ENCODE data around the gene EIF4EBP2. TPM values are rescaled to one million over a fixed set of nuclear protein-coding genes. Genes with fewer than 3 reads are reported as not detected.

The EIF4EBP2 gene
- total and polyA plus RNA-seq, 2 experiments from 2014 or later: 42.0 to 131 TPM

DNA sequence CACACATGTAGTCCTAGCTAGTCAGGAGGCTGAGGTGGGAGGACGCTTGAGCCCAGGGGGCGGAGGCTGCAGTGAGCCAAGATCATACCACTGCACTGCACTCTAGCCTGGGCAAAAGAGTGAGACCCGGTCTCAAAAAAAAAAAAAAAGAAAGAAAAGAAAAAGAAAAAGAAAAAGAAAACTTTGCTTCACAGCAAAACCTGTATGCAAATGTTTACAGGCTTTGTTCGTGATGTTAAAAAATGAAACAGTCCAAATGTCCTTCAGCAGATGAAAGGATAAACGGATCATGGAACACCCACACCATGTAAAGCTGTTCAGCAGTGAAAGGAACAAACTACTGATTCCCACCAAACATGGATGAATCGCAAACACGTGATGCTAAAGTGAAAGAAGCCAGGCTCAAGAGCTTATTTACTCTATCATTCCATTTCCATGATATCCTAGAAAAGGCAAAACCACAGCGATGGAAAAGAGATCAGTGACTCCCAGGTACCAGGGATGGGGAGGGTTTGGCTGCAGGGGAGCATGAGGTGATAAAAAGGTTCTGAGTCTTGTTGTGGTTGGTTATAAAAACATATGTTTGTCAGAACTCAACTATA, 36.6 kb upstream of the EIF4EBP2 start (continued):
- TF ChIP-seq, protein P1, sequence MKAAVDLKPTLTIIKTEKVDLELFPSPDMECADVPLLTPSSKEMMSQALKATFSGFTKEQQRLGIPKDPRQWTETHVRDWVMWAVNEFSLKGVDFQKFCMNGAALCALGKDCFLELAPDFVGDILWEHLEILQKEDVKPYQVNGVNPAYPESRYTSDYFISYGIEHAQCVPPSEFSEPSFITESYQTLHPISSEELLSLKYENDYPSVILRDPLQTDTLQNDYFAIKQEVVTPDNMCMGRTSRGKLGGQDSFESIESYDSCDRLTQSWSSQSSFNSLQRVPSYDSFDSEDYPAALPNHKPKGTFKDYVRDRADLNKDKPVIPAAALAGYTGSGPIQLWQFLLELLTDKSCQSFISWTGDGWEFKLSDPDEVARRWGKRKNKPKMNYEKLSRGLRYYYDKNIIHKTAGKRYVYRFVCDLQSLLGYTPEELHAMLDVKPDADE (IDR thresholded peaks at IDR 0.05): no peak
- TF ChIP-seq NANOG (IDR thresholded peaks at IDR 0.05; ENCODE audit: borderline replicate concordance) (no peak), ZNF331 (CRISPR knock-in tag; IDR thresholded peaks at IDR 0.05; ENCODE audit: low read depth) (no peak), EZH2phosphoT487 (IDR thresholded peaks at IDR 0.05; ENCODE audit: unreplicated experiment) (no peak), CREB1 (CRISPR knock-in tag; IDR thresholded peaks at IDR 0.05; ENCODE audit: low read depth) (no peak), POLR2AphosphoS5 (IDR thresholded peaks at IDR 0.05; ENCODE audit: low read depth) (no peak), JUNB (IDR thresholded peaks at IDR 0.05; ENCODE audit: unreplicated experiment) (no peak), EZH2 (IDR thresholded peaks at IDR 0.05; ENCODE audit: low read depth, unreplicated experiment) (no peak), STAT1 (IDR thresholded peaks at IDR 0.05; ENCODE audit: unreplicated experiment) (no peak), ZNF114 (CRISPR knock-in tag; IDR thresholded peaks at IDR 0.05) (no peak)
- TF ChIP-seq, protein P2, sequence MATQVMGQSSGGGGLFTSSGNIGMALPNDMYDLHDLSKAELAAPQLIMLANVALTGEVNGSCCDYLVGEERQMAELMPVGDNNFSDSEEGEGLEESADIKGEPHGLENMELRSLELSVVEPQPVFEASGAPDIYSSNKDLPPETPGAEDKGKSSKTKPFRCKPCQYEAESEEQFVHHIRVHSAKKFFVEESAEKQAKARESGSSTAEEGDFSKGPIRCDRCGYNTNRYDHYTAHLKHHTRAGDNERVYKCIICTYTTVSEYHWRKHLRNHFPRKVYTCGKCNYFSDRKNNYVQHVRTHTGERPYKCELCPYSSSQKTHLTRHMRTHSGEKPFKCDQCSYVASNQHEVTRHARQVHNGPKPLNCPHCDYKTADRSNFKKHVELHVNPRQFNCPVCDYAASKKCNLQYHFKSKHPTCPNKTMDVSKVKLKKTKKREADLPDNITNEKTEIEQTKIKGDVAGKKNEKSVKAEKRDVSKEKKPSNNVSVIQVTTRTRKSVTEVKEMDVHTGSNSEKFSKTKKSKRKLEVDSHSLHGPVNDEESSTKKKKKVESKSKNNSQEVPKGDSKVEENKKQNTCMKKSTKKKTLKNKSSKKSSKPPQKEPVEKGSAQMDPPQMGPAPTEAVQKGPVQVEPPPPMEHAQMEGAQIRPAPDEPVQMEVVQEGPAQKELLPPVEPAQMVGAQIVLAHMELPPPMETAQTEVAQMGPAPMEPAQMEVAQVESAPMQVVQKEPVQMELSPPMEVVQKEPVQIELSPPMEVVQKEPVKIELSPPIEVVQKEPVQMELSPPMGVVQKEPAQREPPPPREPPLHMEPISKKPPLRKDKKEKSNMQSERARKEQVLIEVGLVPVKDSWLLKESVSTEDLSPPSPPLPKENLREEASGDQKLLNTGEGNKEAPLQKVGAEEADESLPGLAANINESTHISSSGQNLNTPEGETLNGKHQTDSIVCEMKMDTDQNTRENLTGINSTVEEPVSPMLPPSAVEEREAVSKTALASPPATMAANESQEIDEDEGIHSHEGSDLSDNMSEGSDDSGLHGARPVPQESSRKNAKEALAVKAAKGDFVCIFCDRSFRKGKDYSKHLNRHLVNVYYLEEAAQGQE (IDR thresholded peaks at IDR 0.05; ENCODE audit: unreplicated experiment): no peak
- TF ChIP-seq, protein P3, sequence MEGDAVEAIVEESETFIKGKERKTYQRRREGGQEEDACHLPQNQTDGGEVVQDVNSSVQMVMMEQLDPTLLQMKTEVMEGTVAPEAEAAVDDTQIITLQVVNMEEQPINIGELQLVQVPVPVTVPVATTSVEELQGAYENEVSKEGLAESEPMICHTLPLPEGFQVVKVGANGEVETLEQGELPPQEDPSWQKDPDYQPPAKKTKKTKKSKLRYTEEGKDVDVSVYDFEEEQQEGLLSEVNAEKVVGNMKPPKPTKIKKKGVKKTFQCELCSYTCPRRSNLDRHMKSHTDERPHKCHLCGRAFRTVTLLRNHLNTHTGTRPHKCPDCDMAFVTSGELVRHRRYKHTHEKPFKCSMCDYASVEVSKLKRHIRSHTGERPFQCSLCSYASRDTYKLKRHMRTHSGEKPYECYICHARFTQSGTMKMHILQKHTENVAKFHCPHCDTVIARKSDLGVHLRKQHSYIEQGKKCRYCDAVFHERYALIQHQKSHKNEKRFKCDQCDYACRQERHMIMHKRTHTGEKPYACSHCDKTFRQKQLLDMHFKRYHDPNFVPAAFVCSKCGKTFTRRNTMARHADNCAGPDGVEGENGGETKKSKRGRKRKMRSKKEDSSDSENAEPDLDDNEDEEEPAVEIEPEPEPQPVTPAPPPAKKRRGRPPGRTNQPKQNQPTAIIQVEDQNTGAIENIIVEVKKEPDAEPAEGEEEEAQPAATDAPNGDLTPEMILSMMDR (conservative IDR thresholded peaks at IDR 0.05; ENCODE audit: low read depth in 2 of 2): no peak
